Heart left ventricle (tissue), 16 donors: ENCODE measurements around the gene ZNF26. TPM values are rescaled to one million over a fixed set of nuclear protein-coding genes. Genes with fewer than 3 reads are reported as not detected.

Source experiments
- ATAC-seq, 4 donors: fragments of 200-7000 bp; cut with Tn5 transposase; one replicate each; pipeline ENCODE4 v1.9.1; 2020 to 2022; ENCODE audit warnings: moderate library complexity in 4 of 4, mild to moderate bottlenecking in 3 of 4, moderate number of reproducible peaks in 1 of 4
- DNase-seq, 5 donors: peaks; one replicate each; pipeline ENCODE4 v3.0.0-alpha.2; 2020
- H3K27ac ChIP-seq, 12 donors: fragments of 200-600 bp; sonication (generic) in 4 of 12; one replicate each; pipeline versions ENCODE4 v1.5.0 to v1.8.0; 2016 to 2022; ENCODE audit warnings: mild to moderate bottlenecking in 2 of 12
- H3K27me3 ChIP-seq, 9 donors: fragments of 200-600 bp; sonication (generic) in 2 of 9; one replicate each; pipeline versions ENCODE4 v1.5.1 to v1.8.0; 2016 to 2022; ENCODE audit warnings: mild to moderate bottlenecking in 3 of 9
- H3K36me3 ChIP-seq, 9 donors: fragments of 200-600 bp; sonication (generic) in 2 of 9; one replicate each; pipeline versions ENCODE4 v1.5.0 to v1.8.0; 2018 to 2022; ENCODE audit warnings: mild to moderate bottlenecking in 2 of 9
- H3K4me1 ChIP-seq, 12 donors: fragments of 200-600 bp; sonication (generic) in 4 of 12; one replicate each; pipeline versions ENCODE4 v1.5.0 to v1.8.0; 2016 to 2022; ENCODE audit warnings: mild to moderate bottlenecking in 3 of 12
- H3K4me3 ChIP-seq, 12 donors: fragments of 200-600 bp; sonication (generic) in 4 of 12; one replicate each; pipeline versions ENCODE4 v1.5.0 to v1.8.0; 2017 to 2022; ENCODE audit warnings: mild to moderate bottlenecking in 9 of 12, moderate library complexity in 4 of 12
- H3K9me3 ChIP-seq, 12 donors: fragments of 200-600 bp; sonication (generic) in 4 of 12; one replicate each; pipeline versions ENCODE4 v1.5.0 to v1.8.0; 2016 to 2022; ENCODE audit warnings: mild to moderate bottlenecking in 1 of 12
- CTCF ChIP-seq, 12 donors: fragments of 200-600 bp; sonication (generic) in 4 of 12; IDR thresholded peaks; one replicate each; pipeline versions ENCODE4 v1.5.0 to v1.8.0; 2018 to 2022; ENCODE audit warnings: antibody characterized with exemption in 12 of 12, mild to moderate bottlenecking in 5 of 12
- POLR2A ChIP-seq, 2 donors: fragments of 450-650 bp; IDR thresholded peaks; one replicate each; pipeline ENCODE4 v1.6.1; 2017; ENCODE audit warnings: antibody characterized with exemption in 2 of 2, mild to moderate bottlenecking in 2 of 2, moderate library complexity in 2 of 2
- WGBS, 4 donors: extraction: QIAGEN DNeasy Blood & Tissue Kit in 2 of 4; methylation state at CpG; one replicate each; pipeline versions ENCODE4 v1.1.5 to v1.1.7; 2013 to 2018; 5-methylcytosine and 5-hydroxymethylcytosine counted together
- intact Hi-C, 10 donors: fragments of 100-400 bp; cut with DNase I; formaldehyde crosslinking; loops; one replicate each; pipeline versions ENCODE4 v1.11.1 to v1.14.2; 2022
- polyA plus RNA-seq, 2 donors: library from polyadenylated mRNA; stranded (reverse); fragments of 200-250 nt; gene quantifications; one replicate each; pipeline ENCODE4 v1.2.3, GENCODE V29; 2013
- total RNA-seq, 9 donors: library from RNA; depleted of rRNA in 2 of 9; stranded (reverse); fragments of >200 nt in 2 of 9; fragmentation: NEBNext Ultra II Directional in 3 of 9; extraction: Animal tissue kit (Norgen Biotek cat#: 25700) in 3 of 9; gene quantifications; one replicate each; pipeline versions ENCODE4 v1.1.0 to v1.2.4, GENCODE V29; 2016 to 2023
- donor health status: ischemic (EF 13 %, LVEDD 7.1; RV severe dilation, severe dysfunction).
- donor health status: healthy with polysubstance abuse.
- donor health status: DM: no; HTN: yes; CAD: no.
- donor health status: DM: no; HTN: no; CAD: no.
- donor health status: ischemic (EF 25% LVEDD 6.9; RV normal size, moderate dysfunction).
- donor health status: ischemic (EF 25% LVEDD 5.7; RV mildly dilated, moderate dysfunction).
- donor health status: healthy.
- donor health status: DM: yes; HTN: yes; CAD: no.
- donor health status: ischemic (EF 35%, LVEDD 5.7; RV mildly dilated, moderate dysfunction).
- donor health status: nonischemic (EF 11% LVEDD 7.7; RV severe dilation, severe dysfunction).
- donor health status: DM: yes; HTN: yes; CAD: no.
- donor health status: PGD.
- donor health status: ischemic (EF 29% LVEDD 5.4; RV normal size, mild dysfunction).
- donor health status: nonischemic (EF 23%, LVEDD 6.1; RV moderate dilation, normal function).

The ZNF26 gene
- total and polyA plus RNA-seq, 11 donors = 0.60 to 6.7 (median 3.7) TPM

GRCh38 chr12:133046698-133047097 is 60.5 kb downstream of the ZNF26 start:
- 97 to 98% (median 97%) methylated on average over 3 of the region's 3 CpGs for WGBS, 4 donors
- TF ChIP-seq POLR2A (IDR thresholded peaks at IDR 0.05) = no peak
- H3K27me3 ChIP-seq = no peaks in the 10 kb centered on the region
- no peak overlapping the region for H3K4me3 ChIP-seq
- H3K27ac ChIP-seq = no peak overlapping the region
- H3K4me1 ChIP-seq = no peaks in the 10 kb centered on the region
- ATAC-seq = no peak
- intact Hi-C loops = no loop called here
- peaks cover 25 to 99% (median 88%) of the 10 kb centered on the region in 9 donors for H3K36me3 ChIP-seq
- DNase-seq = no peak
- H3K9me3 ChIP-seq = peaks cover 5 to 100% (median 99%) of the 10 kb centered on the region in 12 donors

GRCh38 chr12:133057446-133057845 is 71.3 kb downstream of the ZNF26 start:
- TF ChIP-seq POLR2A (IDR thresholded peaks at IDR 0.05) (no peak), CTCF (IDR thresholded peaks at IDR 0.05) (no peak)
- H3K27ac ChIP-seq = no peak overlapping the region
- 93 to 98% (median 97%) methylated on average over 5 of the region's 5 CpGs for WGBS, 4 donors
- intact Hi-C loops = no loop called here
- ATAC-seq (no peak), DNase-seq (no peak)
- peaks cover 41 to 100% (median 100%) of the 10 kb centered on the region in 12 donors for H3K9me3 ChIP-seq
- no peaks in the 10 kb centered on the region for H3K27me3 ChIP-seq
- H3K4me1 ChIP-seq = no peaks in the 10 kb centered on the region
- peaks cover 10 to 99% (median 49%) of the 10 kb centered on the region in 9 donors for H3K36me3 ChIP-seq
- no peak overlapping the region for H3K4me3 ChIP-seq

GRCh38 chr12:133058203-133059113 is 72.3 kb downstream of the ZNF26 start:
- TF ChIP-seq CTCF (IDR thresholded peaks at IDR 0.05) (no peak), POLR2A (IDR thresholded peaks at IDR 0.05) (no peak)
- Histone ChIP-seq H3K36me3 (peaks cover 7 to 99% (median 39%) of the 10 kb centered on the region in 9 donors), H3K27ac (no peak overlapping the region), H3K9me3 (peaks cover 43 to 100% (median 100%) of the 10 kb centered on the region in 12 donors), H3K27me3 (no peaks in the 10 kb centered on the region), H3K4me3 (no peak overlapping the region), H3K4me1 (no peaks in the 10 kb centered on the region)
- WGBS, 4 donors = 95 to 97% (median 96%) methylated on average over 8 of the region's 8 CpGs
- ATAC-seq (no peak), DNase-seq (no peak)
- intact Hi-C loops = no loop called here

- TF ChIP-seq CTCF (IDR thresholded peaks at IDR 0.05) (no peak), POLR2A (IDR thresholded peaks at IDR 0.05) (no peak)
- no peak for DNase-seq
- peaks cover 0 to 80% (median 11%) of the 10 kb centered on the region in 9 donors for H3K36me3 ChIP-seq
- intact Hi-C loops = no loop called here
- peaks cover 39 to 100% (median 99%) of the 10 kb centered on the region in 12 donors for H3K9me3 ChIP-seq
- H3K27me3 ChIP-seq = no peaks in the 10 kb centered on the region
- ATAC-seq = no peak
- WGBS, 4 donors = 98 to 100% (median 99%) methylated on average over 1 of the region's 1 CpG
- H3K27ac ChIP-seq = no peak overlapping the region
- H3K4me1 ChIP-seq = no peaks in the 10 kb centered on the region
- H3K4me3 ChIP-seq = no peak overlapping the region
Measured at GRCh38 chr12:133061954-133062353, 75.8 kb downstream of the ZNF26 start.
